Endothelial cell of umbilical vein (primary cell): ENCODE results near the gene RASL11A. TPM values are rescaled to one million over a fixed set of nuclear protein-coding genes. Genes with fewer than 3 reads are reported as not detected.

Experiments used
- BruUV-seq: library from RNA; stranded (reverse); fragments of 400-500 nt; replicated peaks from 2 replicates; lab custom pipeline; 2021; lab: Mats Ljungman, UMichigan
- CTCF ChIA-PET: fragments of 300-600, 350-600 bp; sonication (Branson Sonifier 250); formaldehyde crosslinking; loops from one replicate; lab custom pipeline; 2021; ENCODE audit warnings: antibody characterized with exemption, inconsistent platforms; lab: Charles Lee
- POLR2A ChIA-PET: fragments of 300-600, 350-600 bp; sonication (Branson Sonifier 250); formaldehyde crosslinking; loops from one replicate; lab custom pipeline; 2021; ENCODE audit warnings: antibody characterized with exemption, inconsistent platforms; lab: Charles Lee
- DNase-seq: peaks from one replicate; pipeline ENCODE4 v3.0.0-alpha.2; 2011; ENCODE audit warnings: low read depth, low spot score
- FAIRE-seq: peaks from 2 replicates; lab custom pipeline; 2011; peaks lifted over from hg19 to GRCh38; lab: Jason Lieb, UNC
- H2AFZ ChIP-seq: 2 replicates; pipeline ENCODE4 v1.6.0; 2012; ENCODE audit warnings: low read depth, low read length, control low read depth, inconsistent platforms
- H3K27ac ChIP-seq: 2 replicates; pipeline ENCODE4 v1.5.1; 2011; ENCODE audit warnings: low read depth, mild to moderate bottlenecking, control low read depth, low read length, moderate library complexity; ENCODE audit not compliant: insufficient read depth
- H3K27me3 ChIP-seq, 2 experiments: 2 replicates each; pipeline versions ENCODE4 v1.6.0 to v1.6.1; 2011; ENCODE audit warnings: low read length in 2 of 2, mixed read lengths in 1 of 2; ENCODE audit not compliant: control insufficient read depth in 2 of 2, insufficient read depth in 2 of 2
- H3K36me3 ChIP-seq, 2 experiments: 2 replicates in 1 of 2; 3 replicates in 1 of 2; pipeline ENCODE4 v1.5.1; 2011; ENCODE audit warnings: low read length in 2 of 2, mild to moderate bottlenecking in 1 of 2, moderate library complexity in 1 of 2; ENCODE audit not compliant: control insufficient read depth in 2 of 2, insufficient read depth in 2 of 2; ENCODE audit errors: extremely low read depth in 1 of 2
- H3K4me1 ChIP-seq: 3 replicates; pipeline ENCODE4 v1.5.1; 2011; ENCODE audit warnings: mild to moderate bottlenecking, low read length; ENCODE audit not compliant: control insufficient read depth, insufficient read depth; ENCODE audit errors: extremely low read depth
- H3K4me2 ChIP-seq: 2 replicates; pipeline ENCODE4 v1.6.1; 2011; ENCODE audit warnings: low read length, control low read depth, mixed read lengths; ENCODE audit not compliant: insufficient read depth
- H3K4me3 ChIP-seq, 3 experiments: fragments of 200-600 bp in 1 of 3; sonication (generic), shearing (Covaris generic) in 1 of 3; replicated peaks in 1 of 3; 2 replicates each; pipeline ENCODE4 v1.5.1; 2011 to 2016; ENCODE audit warnings: control low read depth in 3 of 3, low read length in 3 of 3, mild to moderate bottlenecking in 2 of 3, inconsistent platforms in 1 of 3, low read depth in 1 of 3, moderate library complexity in 1 of 3; ENCODE audit not compliant: insufficient read depth in 1 of 3
- H3K79me2 ChIP-seq: 2 replicates; pipeline ENCODE4 v1.6.0; 2012; ENCODE audit warnings: low read length, inconsistent platforms; ENCODE audit not compliant: control insufficient read depth, insufficient read depth
- H3K9ac ChIP-seq: replicated peaks from 2 replicates; pipeline ENCODE3; 2011; ENCODE audit warnings: low read length, control low read depth; ENCODE audit not compliant: insufficient read depth; ENCODE audit errors: extremely low read depth
- H3K9me1 ChIP-seq: replicated peaks from 3 replicates; pipeline ENCODE4 v1.6.0; 2011; ENCODE audit warnings: mild to moderate bottlenecking, low read length; ENCODE audit not compliant: control insufficient read depth, insufficient read depth; ENCODE audit errors: extremely low read depth
- H3K9me3 ChIP-seq: replicated peaks from 2 replicates; pipeline ENCODE4 v1.5.1; 2012; ENCODE audit warnings: low read length, inconsistent platforms; ENCODE audit not compliant: control insufficient read depth, insufficient read depth
- H4K20me1 ChIP-seq: replicated peaks from 2 replicates; pipeline ENCODE3; 2011; ENCODE audit warnings: mild to moderate bottlenecking, low read length; ENCODE audit not compliant: control insufficient read depth, insufficient read depth; ENCODE audit errors: extremely low read depth
- EZH2 ChIP-seq: IDR thresholded peaks from 2 replicates; pipeline ENCODE4 v1.6.1; 2012; ENCODE audit warnings: borderline replicate concordance, low read depth, mild to moderate bottlenecking, moderate library complexity, low read length, inconsistent platforms; ENCODE audit not compliant: severe bottlenecking
- FOS ChIP-seq: IDR thresholded peaks from 2 replicates; pipeline ENCODE4 v1.6.1; 2011; ENCODE audit warnings: mild to moderate bottlenecking, low read length, moderate library complexity, borderline replicate concordance; ENCODE audit not compliant: insufficient read depth
- GATA2 ChIP-seq: IDR thresholded peaks from 2 replicates; pipeline ENCODE4 v1.7.0; 2011; ENCODE audit warnings: low read depth, mild to moderate bottlenecking, moderate library complexity, mixed read lengths, low read length; ENCODE audit not compliant: insufficient read length, insufficient read depth
- JUN ChIP-seq: IDR thresholded peaks from 2 replicates; pipeline ENCODE4 v1.6.1; 2011; ENCODE audit warnings: borderline replicate concordance, low read depth; ENCODE audit not compliant: insufficient read length, insufficient read depth
- MYC ChIP-seq: IDR thresholded peaks from one replicate; pipeline ENCODE4 v1.6.1; 2011; ENCODE audit warnings: mild to moderate bottlenecking, low read depth, low read length
- POLR2A ChIP-seq: IDR thresholded peaks from 2 replicates; pipeline ENCODE4 v1.6.1; 2012; ENCODE audit warnings: low read depth, mild to moderate bottlenecking, control low read depth, low read length
- POLR2AphosphoS5 ChIP-seq: IDR thresholded peaks from 2 replicates; pipeline ENCODE4 v1.6.1; 2012; ENCODE audit warnings: low read depth, mild to moderate bottlenecking, control low read depth, low read length, moderate library complexity; ENCODE audit not compliant: insufficient read depth
- dilution Hi-C: fragments of 300-500 bp; cut with MboI; formaldehyde crosslinking; loops from one replicate; pipeline ENCODE4 v1.15.0; 2019; ENCODE audit warnings: low sequenced_read_pairs; ENCODE audit not compliant: extremely low pct_ligation_motif_present
- intact Hi-C: fragments of 100-400 bp; cut with micrococcal nuclease; formaldehyde crosslinking; loops from one replicate; pipeline ENCODE4 v1.10.0; 2022
- polyA plus RNA-seq, 4 experiments: library from polyadenylated mRNA; depleted of rRNA in 3 of 4; stranded (reverse) in 3 of 4; unstranded in 1 of 4; fragments of >200 nt; gene quantifications; 2 replicates each; pipeline versions ENCODE4 v1.2.1 to v1.2.3, GENCODE V29; 2011 to 2012; ENCODE audit warnings: missing spikeins in 1 of 4
- total RNA-seq: library from RNA; stranded (reverse); gene quantifications from 2 replicates; pipeline ENCODE4 v1.2.3, GENCODE V29; 2021
- TF ChIP-seq, protein P1 (sequence below): IDR thresholded peaks from 2 replicates; pipeline ENCODE4 v1.6.1; 2011; ENCODE audit not compliant: insufficient read depth, insufficient read length
- TF ChIP-seq, protein P2 (sequence below), 2 donors: IDR thresholded peaks; 1 replicate in 1 of 2; 2 replicates in 1 of 2; pipeline ENCODE4 v1.5.1; 2011; ENCODE audit warnings: low read length in 2 of 2, mild to moderate bottlenecking in 2 of 2, moderate library complexity in 2 of 2, control low read depth in 1 of 2, inconsistent platforms in 1 of 2, low read depth in 1 of 2; ENCODE audit not compliant: insufficient read depth in 1 of 2; ENCODE audit errors: extremely low read depth in 1 of 2

The RASL11A gene
- total and polyA plus RNA-seq, 2 donors (not counting 3 experiments of a cell fraction or from before 2014, with no cell fraction given), result 1.2 to 1.3 TPM

GRCh38 chr13:27252467-27252866 lies 18.2 kb upstream of the RASL11A start:
- dilution Hi-C loops (no loop called here), intact Hi-C loops (no loop called here)

More at GRCh38 chr13:27252467-27252866, 18.2 kb upstream of the RASL11A start:
- no peak for TF ChIP-seq POLR2AphosphoS5
- TF ChIP-seq MYC, result no peak
- TF ChIP-seq EZH2, result no peak
- TF ChIP-seq POLR2A, result no peak
- no peak for TF ChIP-seq GATA2
- TF ChIP-seq JUN, result no peak
- TF ChIP-seq, protein P1, sequence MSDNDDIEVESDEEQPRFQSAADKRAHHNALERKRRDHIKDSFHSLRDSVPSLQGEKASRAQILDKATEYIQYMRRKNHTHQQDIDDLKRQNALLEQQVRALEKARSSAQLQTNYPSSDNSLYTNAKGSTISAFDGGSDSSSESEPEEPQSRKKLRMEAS, result no peak
- TF ChIP-seq FOS, result no peak
- TF ChIP-seq, protein P2, sequence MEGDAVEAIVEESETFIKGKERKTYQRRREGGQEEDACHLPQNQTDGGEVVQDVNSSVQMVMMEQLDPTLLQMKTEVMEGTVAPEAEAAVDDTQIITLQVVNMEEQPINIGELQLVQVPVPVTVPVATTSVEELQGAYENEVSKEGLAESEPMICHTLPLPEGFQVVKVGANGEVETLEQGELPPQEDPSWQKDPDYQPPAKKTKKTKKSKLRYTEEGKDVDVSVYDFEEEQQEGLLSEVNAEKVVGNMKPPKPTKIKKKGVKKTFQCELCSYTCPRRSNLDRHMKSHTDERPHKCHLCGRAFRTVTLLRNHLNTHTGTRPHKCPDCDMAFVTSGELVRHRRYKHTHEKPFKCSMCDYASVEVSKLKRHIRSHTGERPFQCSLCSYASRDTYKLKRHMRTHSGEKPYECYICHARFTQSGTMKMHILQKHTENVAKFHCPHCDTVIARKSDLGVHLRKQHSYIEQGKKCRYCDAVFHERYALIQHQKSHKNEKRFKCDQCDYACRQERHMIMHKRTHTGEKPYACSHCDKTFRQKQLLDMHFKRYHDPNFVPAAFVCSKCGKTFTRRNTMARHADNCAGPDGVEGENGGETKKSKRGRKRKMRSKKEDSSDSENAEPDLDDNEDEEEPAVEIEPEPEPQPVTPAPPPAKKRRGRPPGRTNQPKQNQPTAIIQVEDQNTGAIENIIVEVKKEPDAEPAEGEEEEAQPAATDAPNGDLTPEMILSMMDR (IDR thresholded peaks at IDR 0.05; ENCODE audit: extremely low read depth in 1 of 2, insufficient read depth in 1 of 2, low read depth in 1 of 2, low read length in 2 of 2), result no peak
- Histone ChIP-seq H3K27me3 (no peaks in the 10 kb centered on the region), H4K20me1 (peaks cover 2% of the 10 kb centered on the region), H3K9me3 (no peaks in the 10 kb centered on the region), H3K9ac (peak overlapping the region; percentile 99), H3K4me3 (peak overlapping the region; percentile 70 to 100 (median 96)), H3K9me1 (no peaks in the 10 kb centered on the region), H3K27ac (peak overlapping the region; percentile 94), H2AFZ (no peak overlapping the region), H3K36me3 (peaks cover 5 to 14% of the 10 kb centered on the region in 2 experiments), H3K4me2 (peak overlapping the region; percentile 99), H3K4me1 (peaks cover 19% of the 10 kb centered on the region), H3K79me2 (peaks cover 46% of the 10 kb centered on the region)
- DNase-seq (no peak), FAIRE-seq (no peak)
- ChIA-PET CTCF (interaction anchor here (1.6 kb wide), 1 partner anchor 82 kb away, joined by 5 read pairs; no protein-coding TSS in a partner anchor), POLR2A (no interaction called here)
- no TSS peak for BruUV-seq
